ENCODE results near the gene SUCLA2. TPM values are rescaled to one million over a fixed set of nuclear protein-coding genes. Genes with fewer than 3 reads are reported as not detected.
"Not testable (repeated sequence)": the region's sequence is repeated elsewhere in the genome, so short reads cannot be mapped to it uniquely, and the experiment has no call there.

The SUCLA2 gene
- total RNA-seq, 4 donors from 2014 or later, result 37.2 to 91.6 (median 68.7) TPM

- TF ChIP-seq, protein P1, sequence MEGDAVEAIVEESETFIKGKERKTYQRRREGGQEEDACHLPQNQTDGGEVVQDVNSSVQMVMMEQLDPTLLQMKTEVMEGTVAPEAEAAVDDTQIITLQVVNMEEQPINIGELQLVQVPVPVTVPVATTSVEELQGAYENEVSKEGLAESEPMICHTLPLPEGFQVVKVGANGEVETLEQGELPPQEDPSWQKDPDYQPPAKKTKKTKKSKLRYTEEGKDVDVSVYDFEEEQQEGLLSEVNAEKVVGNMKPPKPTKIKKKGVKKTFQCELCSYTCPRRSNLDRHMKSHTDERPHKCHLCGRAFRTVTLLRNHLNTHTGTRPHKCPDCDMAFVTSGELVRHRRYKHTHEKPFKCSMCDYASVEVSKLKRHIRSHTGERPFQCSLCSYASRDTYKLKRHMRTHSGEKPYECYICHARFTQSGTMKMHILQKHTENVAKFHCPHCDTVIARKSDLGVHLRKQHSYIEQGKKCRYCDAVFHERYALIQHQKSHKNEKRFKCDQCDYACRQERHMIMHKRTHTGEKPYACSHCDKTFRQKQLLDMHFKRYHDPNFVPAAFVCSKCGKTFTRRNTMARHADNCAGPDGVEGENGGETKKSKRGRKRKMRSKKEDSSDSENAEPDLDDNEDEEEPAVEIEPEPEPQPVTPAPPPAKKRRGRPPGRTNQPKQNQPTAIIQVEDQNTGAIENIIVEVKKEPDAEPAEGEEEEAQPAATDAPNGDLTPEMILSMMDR (IDR thresholded peaks at IDR 0.05), result no peak
- no peak for DNase-seq (ENCODE audit: low spot score)
- ATAC-seq (ENCODE audit: low FRiP score), result no peak
Observed at GRCh38 chr13:47964863-47965262, 36.2 kb downstream of the SUCLA2 start.

DNA sequence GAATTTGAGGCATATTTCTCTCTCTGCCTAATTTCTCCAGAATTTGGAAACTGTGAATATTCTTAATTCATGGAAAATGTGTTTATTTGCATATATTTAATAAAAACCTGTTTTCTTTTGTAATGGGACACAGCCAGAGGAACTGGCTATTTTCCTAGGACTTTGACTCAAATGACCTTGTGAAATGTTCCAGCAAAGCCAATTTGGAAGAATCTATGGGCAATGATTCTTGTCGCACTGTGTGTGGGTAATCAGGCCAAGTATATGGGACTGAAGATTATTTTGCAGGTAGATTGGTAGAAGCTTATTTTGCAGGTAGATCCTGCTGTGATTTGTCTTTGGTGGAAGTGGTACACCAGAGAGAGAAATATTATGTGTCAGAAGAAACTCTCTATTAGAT is 38.8 kb downstream of the SUCLA2 start:
- TF ChIP-seq, protein P1 (IDR thresholded peaks at IDR 0.05), result no peak
- DNase-seq (ENCODE audit: low spot score) (no peak), ATAC-seq (ENCODE audit: low FRiP score) (no peak)

- TF ChIP-seq, protein P1 (IDR thresholded peaks at IDR 0.05), result no peak
- DNase-seq (ENCODE audit: low spot score) (no peak), ATAC-seq (ENCODE audit: low FRiP score) (no peak)
Observed at GRCh38 chr13:47959468-47960247, 41.4 kb downstream of the SUCLA2 start.

DNA sequence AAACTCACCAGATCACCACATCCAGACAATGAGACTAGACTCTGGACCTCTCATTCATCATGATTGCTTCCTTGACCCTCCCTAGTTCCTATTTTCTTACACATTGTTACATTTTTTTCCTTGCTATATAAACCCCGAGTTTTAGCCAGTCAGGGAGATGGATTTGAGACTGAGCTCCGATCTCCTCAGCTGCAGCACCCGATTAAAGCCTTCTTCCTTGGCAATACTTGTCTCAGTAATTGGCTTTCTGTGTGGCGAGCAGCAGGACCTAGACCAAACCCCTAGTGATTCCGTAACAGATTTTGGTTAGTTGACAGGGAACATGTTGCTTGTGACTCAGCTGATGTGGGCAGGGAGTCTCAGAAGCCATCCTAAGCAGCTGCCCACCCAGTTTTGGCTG is 44.0 kb downstream of the SUCLA2 start:
- TF ChIP-seq, protein P1 (IDR thresholded peaks at IDR 0.05), result no peak
- DNase-seq (ENCODE audit: low spot score) (no peak), ATAC-seq (ENCODE audit: low FRiP score) (no peak)

- no peak for ATAC-seq (ENCODE audit: low FRiP score)
- no peak for DNase-seq (ENCODE audit: low spot score)
- TF ChIP-seq, protein P1 (IDR thresholded peaks at IDR 0.05), result no peak
Observed at GRCh38 chr13:47955836-47956235, 45.2 kb downstream of the SUCLA2 start.

- no peak for DNase-seq (ENCODE audit: low spot score)
- ATAC-seq (ENCODE audit: low FRiP score), result no peak
- TF ChIP-seq, protein P1 (IDR thresholded peaks at IDR 0.05), result no peak
Observed at GRCh38 chr13:47949799-47950198, 51.3 kb downstream of the SUCLA2 start.

- DNase-seq (ENCODE audit: low spot score), result no peak
- ATAC-seq (ENCODE audit: low FRiP score), result peak; percentile 90
- TF ChIP-seq, protein P1 (IDR thresholded peaks at IDR 0.05), result no peak
Observed at GRCh38 chr13:47945738-47946137, 55.3 kb downstream of the SUCLA2 start.

GRCh38 chr13:47945146-47945545 is 55.9 kb downstream of the SUCLA2 start:
- ATAC-seq (ENCODE audit: low FRiP score); DNase-seq (ENCODE audit: low spot score): not testable (repeated sequence)

Data from omental fat pad (tissue), 4 donors.